ENCODE results near the gene SGK2.

SGK2 gene

DNA sequence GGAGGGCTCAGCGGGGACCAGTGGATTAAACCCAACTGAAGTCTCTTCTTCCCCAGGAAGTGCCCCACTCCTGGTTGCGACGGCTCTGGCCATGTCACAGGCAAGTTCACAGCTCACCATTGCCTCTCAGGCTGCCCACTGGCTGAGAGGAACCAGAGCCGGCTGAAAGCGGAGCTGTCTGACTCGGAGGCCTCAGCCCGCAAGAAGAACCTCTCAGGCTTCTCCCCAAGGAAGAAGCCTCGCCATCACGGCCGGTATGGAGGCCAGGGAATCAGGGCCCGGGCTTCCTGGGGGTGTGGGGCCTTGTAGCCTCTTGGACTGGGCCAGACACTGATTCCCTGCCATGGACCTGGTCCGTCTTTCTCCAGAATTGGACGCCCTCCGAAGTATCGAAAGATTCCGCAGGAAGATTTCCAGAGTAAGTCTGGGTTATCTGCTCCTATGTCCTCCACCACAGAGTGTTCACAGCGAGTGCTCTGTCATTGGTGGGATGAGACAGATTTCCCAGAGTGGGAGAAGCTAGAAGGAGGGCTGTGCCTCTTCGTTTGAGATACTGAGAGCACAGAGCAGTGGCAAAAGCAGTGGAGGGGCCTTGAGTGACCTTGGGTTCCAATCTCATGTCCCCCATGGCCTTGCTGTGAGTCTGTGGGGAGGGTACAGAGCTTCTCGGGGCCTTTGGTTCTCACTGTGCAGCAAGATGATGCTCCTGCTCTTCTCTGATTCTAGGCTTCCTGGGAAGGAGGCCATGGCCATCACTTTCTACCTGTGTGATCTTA lies 22.6 kb upstream of the SGK2 start:
- Histone ChIP-seq H3K4me3 (replicated peaks; ENCODE audit: insufficient read depth, low read length) (no peak overlapping the region), H3K27me3 (ENCODE audit: insufficient read depth, poor library complexity, severe bottlenecking) (no peaks in the 10 kb centered on the region), H3K27ac (replicated peaks) (no peak overlapping the region)
- TF ChIP-seq GABPA (IDR thresholded peaks at IDR 0.05; ENCODE audit: low read depth) (no peak), SPI1 (IDR thresholded peaks at IDR 0.05; ENCODE audit: borderline replicate concordance, low read depth) (no peak), POLR2AphosphoS5 (IDR thresholded peaks at IDR 0.05; ENCODE audit: low read depth) (no peak)
- TF ChIP-seq, protein P1, sequence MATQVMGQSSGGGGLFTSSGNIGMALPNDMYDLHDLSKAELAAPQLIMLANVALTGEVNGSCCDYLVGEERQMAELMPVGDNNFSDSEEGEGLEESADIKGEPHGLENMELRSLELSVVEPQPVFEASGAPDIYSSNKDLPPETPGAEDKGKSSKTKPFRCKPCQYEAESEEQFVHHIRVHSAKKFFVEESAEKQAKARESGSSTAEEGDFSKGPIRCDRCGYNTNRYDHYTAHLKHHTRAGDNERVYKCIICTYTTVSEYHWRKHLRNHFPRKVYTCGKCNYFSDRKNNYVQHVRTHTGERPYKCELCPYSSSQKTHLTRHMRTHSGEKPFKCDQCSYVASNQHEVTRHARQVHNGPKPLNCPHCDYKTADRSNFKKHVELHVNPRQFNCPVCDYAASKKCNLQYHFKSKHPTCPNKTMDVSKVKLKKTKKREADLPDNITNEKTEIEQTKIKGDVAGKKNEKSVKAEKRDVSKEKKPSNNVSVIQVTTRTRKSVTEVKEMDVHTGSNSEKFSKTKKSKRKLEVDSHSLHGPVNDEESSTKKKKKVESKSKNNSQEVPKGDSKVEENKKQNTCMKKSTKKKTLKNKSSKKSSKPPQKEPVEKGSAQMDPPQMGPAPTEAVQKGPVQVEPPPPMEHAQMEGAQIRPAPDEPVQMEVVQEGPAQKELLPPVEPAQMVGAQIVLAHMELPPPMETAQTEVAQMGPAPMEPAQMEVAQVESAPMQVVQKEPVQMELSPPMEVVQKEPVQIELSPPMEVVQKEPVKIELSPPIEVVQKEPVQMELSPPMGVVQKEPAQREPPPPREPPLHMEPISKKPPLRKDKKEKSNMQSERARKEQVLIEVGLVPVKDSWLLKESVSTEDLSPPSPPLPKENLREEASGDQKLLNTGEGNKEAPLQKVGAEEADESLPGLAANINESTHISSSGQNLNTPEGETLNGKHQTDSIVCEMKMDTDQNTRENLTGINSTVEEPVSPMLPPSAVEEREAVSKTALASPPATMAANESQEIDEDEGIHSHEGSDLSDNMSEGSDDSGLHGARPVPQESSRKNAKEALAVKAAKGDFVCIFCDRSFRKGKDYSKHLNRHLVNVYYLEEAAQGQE (IDR thresholded peaks at IDR 0.05; ENCODE audit: insufficient replicate concordance, low read depth): no peak
- TF ChIP-seq, protein P2, sequence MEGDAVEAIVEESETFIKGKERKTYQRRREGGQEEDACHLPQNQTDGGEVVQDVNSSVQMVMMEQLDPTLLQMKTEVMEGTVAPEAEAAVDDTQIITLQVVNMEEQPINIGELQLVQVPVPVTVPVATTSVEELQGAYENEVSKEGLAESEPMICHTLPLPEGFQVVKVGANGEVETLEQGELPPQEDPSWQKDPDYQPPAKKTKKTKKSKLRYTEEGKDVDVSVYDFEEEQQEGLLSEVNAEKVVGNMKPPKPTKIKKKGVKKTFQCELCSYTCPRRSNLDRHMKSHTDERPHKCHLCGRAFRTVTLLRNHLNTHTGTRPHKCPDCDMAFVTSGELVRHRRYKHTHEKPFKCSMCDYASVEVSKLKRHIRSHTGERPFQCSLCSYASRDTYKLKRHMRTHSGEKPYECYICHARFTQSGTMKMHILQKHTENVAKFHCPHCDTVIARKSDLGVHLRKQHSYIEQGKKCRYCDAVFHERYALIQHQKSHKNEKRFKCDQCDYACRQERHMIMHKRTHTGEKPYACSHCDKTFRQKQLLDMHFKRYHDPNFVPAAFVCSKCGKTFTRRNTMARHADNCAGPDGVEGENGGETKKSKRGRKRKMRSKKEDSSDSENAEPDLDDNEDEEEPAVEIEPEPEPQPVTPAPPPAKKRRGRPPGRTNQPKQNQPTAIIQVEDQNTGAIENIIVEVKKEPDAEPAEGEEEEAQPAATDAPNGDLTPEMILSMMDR (IDR thresholded peaks at IDR 0.05; ENCODE audit: insufficient read depth, low read length): no peak
- DNase-seq (ENCODE audit: low read depth in 1 of 2, low spot score in 1 of 2): no peak

GRCh38 chr20:43536817-43537440 lies 21.9 kb upstream of the SGK2 start:
- TF ChIP-seq SPI1 (IDR thresholded peaks at IDR 0.05; ENCODE audit: borderline replicate concordance, low read depth) (no peak), GABPA (IDR thresholded peaks at IDR 0.05; ENCODE audit: low read depth) (no peak), POLR2AphosphoS5 (IDR thresholded peaks at IDR 0.05; ENCODE audit: low read depth) (no peak)
- TF ChIP-seq, protein P1 (IDR thresholded peaks at IDR 0.05; ENCODE audit: insufficient replicate concordance, low read depth): no peak
- TF ChIP-seq, protein P2 (IDR thresholded peaks at IDR 0.05; ENCODE audit: insufficient read depth, low read length): no peak
- peak overlapping the region; percentile 43 for H3K27ac ChIP-seq (replicated peaks)
- DNase-seq (ENCODE audit: low read depth in 1 of 2, low spot score in 1 of 2): no peak
- H3K27me3 ChIP-seq (ENCODE audit: insufficient read depth, poor library complexity, severe bottlenecking): no peaks in the 10 kb centered on the region
- no peak overlapping the region for H3K4me3 ChIP-seq (replicated peaks; ENCODE audit: insufficient read depth, low read length)

DNA sequence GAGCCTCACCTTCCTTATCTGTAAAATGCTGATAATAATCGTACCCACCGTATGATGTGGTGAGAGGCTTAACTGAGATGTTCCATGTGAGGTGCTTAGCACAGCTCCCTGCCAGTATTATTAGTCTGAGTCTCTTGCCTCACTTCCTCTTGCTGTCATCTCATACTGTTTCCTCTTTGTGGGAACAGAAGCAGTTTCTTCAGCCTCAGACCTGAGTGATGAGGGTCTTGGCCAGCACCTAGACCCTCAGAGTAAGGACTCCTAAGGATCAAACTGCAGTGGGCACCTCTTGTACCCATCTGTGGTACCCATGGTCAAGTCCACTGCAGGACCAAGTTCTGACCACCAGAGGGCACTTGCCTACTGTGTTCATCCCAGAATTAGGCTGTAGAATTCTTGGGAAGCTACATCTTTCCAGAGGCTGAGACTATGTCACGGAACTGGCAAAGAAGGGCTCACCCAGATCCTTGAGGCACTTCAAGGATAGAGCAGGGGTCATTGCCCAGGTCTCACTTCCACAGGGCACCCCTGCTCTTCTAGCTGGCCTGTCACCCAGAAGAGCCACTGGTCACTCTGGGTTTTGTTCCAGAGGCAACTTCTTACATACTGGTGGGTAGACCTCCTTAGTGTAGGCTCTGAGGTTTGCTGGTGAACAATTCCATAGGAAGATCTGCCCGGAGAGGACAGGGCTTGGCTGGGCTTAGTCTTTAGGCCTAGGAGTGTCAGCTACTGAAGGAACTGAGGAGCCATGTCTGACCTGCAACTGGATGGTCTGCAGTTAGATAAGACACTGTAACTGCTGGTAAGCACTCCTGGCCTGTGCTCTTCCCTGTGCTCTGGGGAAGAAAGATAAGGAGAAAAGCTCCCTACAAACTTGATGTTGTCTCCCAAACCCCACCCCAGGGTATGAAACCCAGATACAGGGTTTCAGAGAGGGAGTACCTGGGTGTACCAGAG lies 20.6 kb upstream of the SGK2 start:
- no peak overlapping the region for H3K4me3 ChIP-seq (replicated peaks; ENCODE audit: insufficient read depth, low read length)
- H3K27me3 ChIP-seq (ENCODE audit: insufficient read depth, poor library complexity, severe bottlenecking): no peaks in the 10 kb centered on the region
- TF ChIP-seq GABPA (IDR thresholded peaks at IDR 0.05; ENCODE audit: low read depth) (no peak), SPI1 (IDR thresholded peaks at IDR 0.05; ENCODE audit: borderline replicate concordance, low read depth) (peak; percentile 75)
- TF ChIP-seq, protein P2 (IDR thresholded peaks at IDR 0.05; ENCODE audit: insufficient read depth, low read length): peak; percentile 74
- DNase-seq (ENCODE audit: low read depth in 1 of 2, low spot score in 1 of 2): peak; percentile 37 to 65
- H3K27ac ChIP-seq (replicated peaks): peak overlapping the region; percentile 43
